ENCODE results near the gene RPTOR.

Gene RPTOR

DNA sequence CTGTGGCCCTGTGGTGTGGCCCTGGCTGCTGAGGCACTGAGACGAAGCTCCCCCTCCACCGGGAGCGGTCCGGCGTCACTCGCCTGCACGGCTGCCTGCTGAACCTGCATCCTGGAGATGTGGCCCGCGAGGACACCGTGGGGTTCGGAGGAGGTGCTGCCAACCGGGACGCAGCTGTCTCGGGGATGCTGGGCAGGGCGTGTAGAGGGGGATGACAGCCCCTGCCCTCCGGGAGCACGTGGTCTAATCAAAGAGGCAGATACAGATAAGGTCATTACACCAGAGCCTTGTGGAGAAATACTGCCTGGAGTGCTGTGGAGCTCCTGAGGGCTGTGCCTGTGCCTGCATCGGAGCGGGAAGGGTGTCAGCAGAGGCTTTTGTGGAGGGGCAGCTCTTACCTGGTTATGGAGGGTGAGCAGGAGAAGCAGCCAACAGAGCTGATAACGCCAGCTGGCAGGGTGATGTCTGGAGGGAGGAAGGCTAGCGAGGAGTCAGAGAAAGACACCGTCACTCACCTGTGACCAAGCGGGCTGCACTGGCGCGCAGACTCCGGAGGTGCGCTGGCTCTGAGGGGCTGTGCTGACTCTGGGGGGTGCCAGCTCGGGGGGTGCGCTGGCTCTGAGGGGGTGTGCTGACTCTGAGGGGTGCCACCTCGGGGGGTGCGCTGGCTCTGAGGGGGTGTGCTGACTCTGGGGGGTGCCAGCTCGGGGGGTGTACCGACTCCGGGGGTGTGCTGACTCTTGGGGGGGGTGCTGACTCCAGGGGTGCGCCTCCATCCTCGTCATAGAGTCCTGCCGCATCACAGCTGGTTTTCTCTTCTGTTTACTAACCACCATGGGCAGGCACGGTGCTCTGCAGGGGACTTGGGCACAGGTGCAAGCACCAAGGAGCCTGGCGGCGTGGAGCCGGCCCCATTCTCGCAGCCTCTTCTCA, 342.3 kb downstream of the RPTOR start:
- peak; percentile 56 for DNase-seq

DNA sequence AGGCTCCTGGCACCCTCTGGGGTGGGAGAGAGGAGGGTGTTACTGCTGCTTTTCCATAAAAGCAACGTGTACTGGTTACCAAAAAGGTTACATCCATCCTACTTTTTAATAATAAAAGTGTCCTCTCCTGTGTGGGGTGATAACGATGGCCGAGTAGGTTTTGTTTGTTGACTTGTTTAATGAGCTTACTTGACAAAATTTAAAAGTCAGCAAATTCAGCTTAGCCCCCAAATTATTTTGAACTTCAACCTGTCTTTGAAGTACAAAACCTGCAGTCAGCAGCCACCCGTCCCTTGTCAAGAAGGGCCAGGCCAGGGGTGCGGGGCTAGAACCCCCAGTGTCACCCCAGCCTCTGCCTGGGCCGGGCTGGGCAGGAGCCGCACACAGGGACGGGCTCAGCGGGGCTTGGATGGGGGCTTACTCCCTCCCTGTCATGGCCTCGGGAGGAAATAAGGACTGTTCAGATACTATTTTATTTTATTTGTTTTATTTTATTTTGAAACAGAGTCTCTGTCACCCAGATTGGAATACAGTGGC, 343.1 kb downstream of the RPTOR start:
- DNase-seq, result no peak

DNA sequence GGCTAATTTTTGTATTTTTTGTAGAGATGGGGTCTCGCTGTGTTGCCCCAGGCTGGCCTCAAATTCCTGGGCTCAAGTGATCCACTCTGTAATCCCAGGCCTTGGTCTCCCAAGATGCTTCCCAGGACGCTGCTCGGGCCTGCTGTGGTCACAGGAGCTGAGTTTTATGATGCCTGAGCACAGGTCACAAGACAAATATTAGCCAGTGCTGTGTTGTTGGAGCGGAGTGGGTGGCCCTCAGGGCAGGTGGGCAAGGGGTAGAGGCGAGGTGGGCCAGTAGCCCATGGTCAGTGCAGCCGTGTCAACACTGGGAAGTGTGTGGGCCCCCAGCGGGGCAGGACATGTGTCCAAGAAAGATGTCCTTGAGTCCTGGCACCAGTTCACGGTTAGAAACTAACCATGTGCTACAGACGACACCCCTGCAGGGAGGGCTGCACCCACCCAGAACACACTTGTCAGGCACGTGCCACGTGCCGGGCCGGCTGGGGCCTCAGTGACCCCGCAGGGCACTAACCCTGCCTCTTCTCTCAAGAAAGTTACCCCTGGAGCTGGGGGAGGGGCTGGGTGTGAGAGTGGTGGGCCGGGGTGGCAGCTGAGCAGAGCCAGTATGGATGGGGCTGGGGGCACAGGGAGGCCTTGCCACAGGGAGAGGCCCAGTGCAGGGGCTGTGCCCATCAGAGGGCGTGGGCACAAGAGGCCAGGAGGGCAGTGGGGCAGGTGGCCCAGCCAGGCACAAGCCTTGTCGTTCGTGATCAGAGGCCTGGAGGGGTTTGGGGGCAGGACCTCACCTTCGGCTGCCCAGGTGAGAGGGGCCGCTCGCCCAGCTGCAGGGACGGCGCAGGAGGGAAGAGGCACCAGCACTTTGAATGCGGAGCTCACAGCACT, 343.9 kb downstream of the RPTOR start:
- DNase-seq, result no peak

DNA sequence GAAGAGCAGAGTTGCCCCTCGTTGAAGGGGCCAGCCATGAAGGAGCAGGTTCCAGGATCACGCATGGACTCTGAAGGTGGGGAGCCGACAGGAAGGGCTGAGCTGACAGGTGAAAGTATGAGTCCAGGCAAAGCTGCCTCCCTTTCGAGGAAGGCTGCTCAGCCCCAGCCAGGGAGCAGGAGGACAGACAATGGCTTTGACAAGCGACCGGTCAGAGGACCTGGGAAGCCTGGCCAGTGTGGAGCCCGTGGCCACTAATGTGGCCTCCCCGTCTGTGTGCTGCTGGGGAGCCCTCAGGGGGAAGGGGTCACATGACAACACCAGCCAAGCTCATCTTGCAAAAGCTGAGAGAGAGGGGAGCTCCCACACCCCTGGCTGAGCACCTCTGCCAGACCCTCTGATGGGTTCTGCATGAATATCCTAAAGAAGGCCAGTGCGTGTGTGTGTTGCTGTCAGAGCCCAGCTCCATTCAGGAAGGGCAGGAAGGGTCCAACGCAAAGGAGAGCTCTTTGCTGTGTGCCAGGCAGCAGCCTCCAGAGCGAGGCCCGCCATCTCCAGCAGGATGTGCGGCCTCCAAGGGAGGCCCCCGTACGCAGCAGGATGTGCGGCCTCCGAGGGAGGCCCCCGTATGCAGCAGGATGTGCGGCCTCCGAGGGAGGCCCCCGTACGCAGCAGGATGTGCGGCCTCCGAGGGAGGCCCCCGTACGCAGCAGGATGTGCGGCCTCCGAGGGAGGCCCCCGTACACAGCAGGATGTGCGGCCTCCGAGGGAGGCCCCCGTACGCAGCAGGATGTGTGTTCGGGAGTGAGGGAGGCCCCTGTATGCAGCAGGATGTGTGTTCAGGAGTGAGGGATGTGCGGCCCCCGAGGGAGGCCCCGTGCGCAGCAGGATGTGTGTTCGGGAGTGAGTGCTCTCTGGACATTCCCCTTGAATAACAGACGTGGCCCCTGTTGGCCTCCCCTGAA, 344.9 kb downstream of the RPTOR start:
- no peak for DNase-seq

GRCh38 chr17:80890196-80890920, 345.7 kb downstream of the RPTOR start:
- DNase-seq, result no peak

- no peak for DNase-seq
These were observed 346.3 kb downstream of the RPTOR start for GRCh38 chr17:80890921-80891396.

DNA sequence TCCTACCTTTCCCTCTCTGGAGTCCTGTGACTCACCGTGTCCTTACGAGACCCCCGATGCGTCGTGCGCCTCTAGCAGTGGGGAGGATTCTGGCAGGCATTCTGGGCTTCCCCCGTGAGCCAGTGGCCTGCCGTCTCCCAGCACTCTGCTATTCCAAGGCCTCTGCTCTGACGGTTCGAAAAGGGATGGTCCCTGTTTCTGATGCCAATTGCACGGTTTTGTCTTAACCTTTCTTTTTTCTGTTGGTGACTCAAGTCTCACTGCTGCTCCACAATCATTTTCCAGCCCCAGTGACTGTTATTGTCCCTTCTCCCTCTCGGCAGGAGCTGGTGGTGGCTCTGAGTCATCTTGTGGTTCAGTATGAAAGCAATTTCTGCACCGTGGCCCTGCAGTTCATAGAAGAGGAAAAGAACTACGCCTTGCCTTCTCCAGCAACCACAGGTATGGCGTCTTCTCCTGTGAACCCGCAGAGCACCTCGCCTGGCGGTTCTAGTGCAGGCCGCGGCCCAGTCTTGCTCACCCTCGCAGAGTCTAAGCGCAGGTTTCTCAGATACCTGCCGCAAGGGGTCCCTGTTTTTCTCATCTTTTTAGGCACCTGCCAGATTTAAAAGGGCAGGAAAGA, 346.9 kb downstream of the RPTOR start:
- peak; percentile 21 for DNase-seq

DNA sequence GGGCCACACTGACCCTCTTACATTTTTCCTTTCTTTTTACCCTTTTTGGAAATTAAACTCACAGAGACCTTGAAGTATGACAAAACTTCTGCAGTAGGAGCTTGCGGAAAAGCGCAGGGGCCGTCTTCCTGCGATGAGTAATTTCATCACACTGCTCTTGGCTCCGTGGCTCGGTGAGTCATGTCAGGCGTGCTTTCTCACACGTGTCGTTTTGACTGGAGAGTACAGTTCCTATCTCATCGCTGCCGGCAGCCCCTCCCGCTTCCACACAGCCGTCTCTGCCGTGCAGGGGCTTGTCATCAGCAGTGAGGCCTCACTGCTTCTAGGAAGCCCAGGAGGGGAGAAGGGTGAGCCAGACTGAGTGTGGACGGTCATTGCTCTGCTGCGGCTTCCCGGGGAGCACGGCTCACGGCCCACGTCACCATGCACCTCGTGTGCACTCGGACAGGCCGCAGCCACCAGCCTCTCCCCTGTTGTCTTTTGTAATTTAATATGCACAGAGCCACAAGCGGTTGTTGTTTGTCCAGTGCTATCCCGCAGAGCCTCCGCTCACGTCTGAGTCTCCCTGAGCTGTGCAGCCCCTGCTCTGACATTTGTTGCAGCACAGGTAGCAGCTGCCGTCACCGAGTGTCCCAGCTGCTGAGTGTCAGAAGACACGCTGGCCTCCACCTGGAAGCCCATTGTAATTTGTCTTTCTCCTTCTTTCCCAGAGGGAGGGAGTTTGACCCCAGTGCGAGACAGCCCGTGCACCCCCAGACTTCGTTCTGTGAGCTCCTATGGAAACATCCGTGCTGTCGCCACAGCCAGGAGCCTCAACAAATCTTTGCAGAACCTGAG, 347.6 kb downstream of the RPTOR start:
- peak; percentile 87 for DNase-seq

DNA sequence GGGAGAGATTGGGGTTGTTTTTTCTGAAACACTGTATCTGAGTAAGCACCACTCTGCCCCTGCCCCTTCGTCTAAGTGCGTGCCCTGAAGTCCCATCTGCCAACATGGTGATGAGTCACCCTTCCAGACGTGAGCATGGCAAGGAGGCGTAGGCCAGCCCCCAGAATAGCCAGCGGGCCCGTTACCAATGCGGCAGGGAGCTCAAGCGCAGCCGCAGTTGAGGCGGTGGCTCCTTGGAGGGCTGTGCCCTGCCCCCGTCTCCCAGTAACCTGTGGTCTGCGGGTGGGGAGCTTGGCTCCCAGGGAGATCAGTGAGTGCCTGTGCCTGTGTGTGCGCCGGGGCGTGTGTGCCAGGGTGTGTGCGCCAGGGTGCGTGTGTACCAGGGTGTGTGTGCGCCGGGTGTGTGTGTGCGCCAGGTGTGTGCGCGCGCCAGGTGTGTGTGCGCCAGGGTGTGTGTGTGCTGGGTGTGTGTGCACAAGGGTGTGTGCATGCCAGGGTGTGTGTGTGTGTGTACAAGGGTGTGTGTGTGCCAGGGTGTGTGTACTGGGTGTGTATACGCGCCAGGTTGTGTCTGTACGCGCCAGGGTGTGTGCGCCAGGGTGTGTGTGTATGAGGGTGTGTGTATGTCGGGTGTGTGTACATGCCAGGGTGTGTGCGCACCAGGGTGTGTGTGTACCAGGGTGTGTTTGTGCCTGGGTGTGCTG, 348.4 kb downstream of the RPTOR start:
- no peak for DNase-seq

DNA sequence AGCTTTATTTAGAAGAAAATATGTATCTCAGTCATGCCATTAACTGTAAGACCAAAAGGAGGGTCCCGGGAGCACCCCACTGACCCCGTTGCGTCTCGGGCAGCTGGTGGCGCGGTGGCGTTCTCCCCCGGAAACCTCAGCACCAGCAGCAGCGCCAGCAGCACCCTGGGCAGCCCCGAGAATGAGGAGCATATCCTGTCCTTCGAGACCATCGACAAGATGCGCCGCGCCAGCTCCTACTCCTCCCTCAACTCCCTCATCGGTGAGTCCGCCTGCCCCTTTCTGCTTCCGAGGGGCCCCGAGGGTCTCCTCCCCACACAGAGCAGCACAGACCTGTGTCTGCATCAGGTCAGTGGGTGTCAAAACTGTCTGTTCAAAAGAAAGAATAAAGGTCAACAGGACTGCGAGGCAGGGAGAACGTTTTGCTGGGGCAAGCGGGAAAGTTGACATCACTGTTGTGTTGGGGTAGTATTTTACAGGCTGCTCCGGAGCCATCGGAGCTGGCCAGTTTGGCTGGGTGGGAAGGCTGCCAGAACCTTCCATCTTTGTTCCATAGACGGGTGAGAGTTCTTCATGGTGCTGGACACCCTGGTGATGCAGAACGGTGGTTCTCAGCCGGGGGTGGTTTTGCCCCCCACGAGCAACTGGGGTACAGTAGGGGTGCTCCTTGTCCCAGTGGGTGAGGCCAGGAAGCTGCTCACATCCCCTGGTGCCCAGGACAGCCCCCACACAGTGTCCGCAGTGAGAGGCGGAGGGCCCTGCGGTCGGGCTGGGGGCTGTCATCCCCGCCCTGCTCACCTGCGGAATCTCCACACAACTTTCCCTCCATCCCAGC, 349.2 kb downstream of the RPTOR start:
- no peak for DNase-seq

GRCh38 chr17:80894439-80894721, 349.7 kb downstream of the RPTOR start:
- no peak for DNase-seq

DNA sequence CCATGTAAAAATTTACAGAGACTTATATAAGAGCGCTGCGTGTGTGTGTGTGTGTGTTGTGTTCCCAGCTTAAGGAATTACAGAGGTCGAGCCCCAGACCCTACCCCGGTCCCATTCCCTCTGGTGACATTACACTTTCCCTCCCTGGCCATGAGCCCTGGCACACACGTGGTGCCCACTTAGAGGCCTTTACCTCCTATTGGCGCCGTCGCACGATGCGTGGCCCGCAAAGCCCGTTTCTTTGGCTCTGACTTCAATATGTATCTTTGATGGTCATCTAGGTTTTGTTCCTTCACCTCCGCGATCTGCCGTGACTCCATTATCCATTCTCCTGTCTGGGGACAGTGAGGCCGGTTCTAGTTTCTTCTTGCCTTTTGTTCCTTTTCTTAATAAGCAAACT, 350.1 kb downstream of the RPTOR start:
- DNase-seq, result no peak

DNA sequence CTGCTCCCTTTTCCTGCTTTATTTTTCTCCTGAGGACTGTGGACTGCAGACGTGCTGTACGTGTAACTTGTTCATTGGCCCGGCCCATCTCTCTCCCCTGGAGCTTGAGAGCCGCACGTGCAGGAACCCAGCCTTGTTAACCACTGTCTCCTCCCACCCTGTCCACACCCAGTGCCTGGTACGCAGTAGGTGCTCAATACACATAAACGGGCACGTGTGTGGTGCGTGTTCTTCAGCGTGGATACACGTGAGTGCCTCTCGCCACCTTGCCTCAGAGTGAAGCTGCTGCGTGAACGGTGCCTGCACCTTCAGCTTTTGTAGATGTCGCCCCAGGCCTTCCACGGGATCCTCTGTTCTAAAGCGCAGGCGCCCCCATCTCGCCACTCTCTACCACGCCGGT, 350.7 kb downstream of the RPTOR start:
- no peak for DNase-seq

DNA sequence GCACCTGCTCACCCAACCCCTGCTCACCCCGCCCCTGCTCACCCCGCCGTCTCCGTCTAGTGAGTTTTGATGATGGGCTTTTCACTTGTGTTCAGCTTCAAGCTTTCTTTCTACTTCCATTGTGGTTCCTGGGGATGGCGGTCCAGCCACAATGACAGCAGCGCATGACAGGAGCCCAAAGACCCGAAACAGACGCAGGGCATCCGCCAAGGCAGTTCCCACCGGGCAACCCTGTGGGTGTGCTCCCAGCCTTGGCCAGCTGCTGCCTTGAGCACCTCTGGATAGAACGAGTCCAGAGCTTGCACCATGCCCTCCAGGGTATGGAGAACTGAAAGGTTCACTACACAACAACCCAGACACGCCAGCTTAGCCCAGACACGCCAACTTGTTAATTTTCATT, 354.1 kb downstream of the RPTOR start:
- peak; percentile 37 for DNase-seq

DNA sequence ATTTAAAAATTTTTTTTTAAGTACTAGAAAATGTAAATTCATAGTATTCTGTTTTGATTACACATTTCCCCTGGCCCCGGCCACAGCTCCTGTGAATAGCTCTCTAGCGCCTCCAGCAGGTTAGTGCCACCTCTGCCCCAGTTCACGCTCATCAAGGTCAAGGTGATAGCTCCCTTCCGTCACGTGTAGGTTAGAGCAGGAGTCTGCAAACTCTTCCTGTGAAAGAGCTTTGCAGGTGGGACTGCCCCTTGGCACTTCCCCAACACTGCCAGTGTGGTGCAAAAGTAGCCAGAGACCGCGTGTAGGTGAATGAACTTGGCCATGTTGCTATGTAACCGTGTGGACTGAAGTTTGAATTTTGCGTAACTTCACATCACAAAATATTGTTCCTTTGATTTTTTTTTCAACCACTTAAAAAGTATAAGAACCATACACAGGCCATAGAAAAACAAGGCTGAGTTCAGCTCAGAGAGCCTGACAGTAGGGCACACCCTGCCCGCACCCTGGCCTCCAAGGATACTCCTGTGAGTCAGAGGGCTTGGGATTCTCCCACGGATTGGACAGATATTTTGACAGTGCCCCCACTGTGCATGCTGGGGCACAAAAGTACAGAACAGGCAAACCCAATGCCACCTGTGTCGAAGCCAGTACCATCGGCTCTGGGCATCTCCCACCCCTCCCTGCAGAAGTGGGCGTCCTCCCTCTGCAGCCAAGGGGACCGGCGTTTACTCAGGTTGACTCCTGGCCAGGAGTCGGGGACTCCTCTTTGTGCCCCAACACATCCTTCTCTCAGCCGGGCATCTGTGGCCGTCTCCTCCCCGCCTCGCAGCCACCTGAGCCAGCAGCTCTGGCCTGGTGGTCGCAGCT, 355.0 kb downstream of the RPTOR start:
- DNase-seq, result peak; percentile 93

GRCh38 chr17:80901319-80901718, 356.7 kb downstream of the RPTOR start:
- no peak for DNase-seq

GRCh38 chr17:80902197-80902962, 357.7 kb downstream of the RPTOR start:
- DNase-seq, result no peak

Measured in NCI-H510A treated with DMSO at 0.1 percent for 48 hours (cell line).